DMS53 treated with DMSO at 0.1 percent for 48 hours (cell line): Measurements from ENCODE around the gene MTHFSD.
"Not testable (repeated sequence)": the region's sequence is repeated elsewhere in the genome, so short reads cannot be mapped to it uniquely, and the experiment has no call there.

ENCODE experiments used
- DNase-seq: peaks from one replicate; lab custom pipeline; 2025; ENCODE audit not compliant: unreplicated experiment; lab: John Stamatoyannopoulos, UW

The MTHFSD gene, protein sequence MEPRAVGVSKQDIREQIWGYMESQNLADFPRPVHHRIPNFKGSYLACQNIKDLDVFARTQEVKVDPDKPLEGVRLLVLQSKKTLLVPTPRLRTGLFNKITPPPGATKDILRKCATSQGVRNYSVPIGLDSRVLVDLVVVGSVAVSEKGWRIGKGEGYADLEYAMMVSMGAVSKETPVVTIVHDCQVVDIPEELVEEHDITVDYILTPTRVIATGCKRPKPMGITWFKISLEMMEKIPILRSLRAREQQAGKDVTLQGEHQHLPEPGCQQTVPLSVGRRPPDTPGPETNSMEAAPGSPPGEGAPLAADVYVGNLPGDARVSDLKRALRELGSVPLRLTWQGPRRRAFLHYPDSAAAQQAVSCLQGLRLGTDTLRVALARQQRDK

DNA sequence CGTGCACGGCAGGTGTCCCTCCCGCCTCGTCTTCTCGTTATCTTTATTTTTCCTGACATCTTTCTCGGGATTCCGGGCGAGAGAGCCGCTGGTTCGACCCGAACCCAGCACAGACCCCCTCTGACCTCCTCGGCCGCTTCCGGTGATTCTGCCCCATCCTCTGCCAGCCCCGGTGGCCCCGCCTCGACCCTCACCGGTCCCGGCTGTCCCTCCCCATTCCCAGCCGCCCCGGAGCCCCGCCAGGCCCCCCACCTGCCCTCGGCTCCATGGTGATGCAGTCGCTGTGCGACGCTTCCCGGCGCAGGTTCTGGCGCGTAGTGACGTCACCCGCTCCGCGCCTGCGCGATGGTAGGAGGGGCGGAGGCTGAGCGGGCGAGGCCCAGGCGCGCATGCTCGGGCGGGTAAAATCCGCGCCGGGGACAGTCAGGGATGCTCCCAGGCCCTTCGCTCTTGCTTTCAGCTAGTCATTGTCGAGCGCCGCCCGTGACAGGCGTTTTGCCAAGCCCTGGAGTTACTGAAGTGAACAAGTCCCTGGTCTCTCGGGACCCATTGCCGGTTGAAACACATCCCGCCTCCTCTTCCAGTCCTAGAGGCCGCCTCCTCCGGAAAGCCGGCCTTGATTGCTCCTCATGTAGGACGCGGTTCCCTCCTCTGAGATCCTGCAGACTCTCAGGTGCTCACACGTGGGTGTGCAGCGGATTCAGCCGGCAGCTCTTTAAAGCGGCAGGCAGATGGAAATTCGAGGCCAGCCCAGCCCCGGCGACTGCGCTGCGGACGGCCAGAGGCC lies at the start of gene MTHFSD:
Gene MTHFSD (minus strand): TSS at position 319 of the 787 bp plus-strand sequence. CDS start 51 bp downstream, at position 268.
- DNase-seq, result peak; percentile 67

GRCh38 chr16:86604436-86605193 lies 49.6 kb upstream of the MTHFSD start:
- no peak for DNase-seq

- no peak for DNase-seq
These were observed 47.5 kb upstream of the MTHFSD start for GRCh38 chr16:86602521-86602920.

- no peak for DNase-seq
These were observed 46.3 kb upstream of the MTHFSD start for GRCh38 chr16:86601356-86601755.

GRCh38 chr16:86598607-86599565 lies 43.9 kb upstream of the MTHFSD start:
- no peak for DNase-seq

GRCh38 chr16:86597880-86598606 lies 43.0 kb upstream of the MTHFSD start:
- DNase-seq, result no peak

DNA sequence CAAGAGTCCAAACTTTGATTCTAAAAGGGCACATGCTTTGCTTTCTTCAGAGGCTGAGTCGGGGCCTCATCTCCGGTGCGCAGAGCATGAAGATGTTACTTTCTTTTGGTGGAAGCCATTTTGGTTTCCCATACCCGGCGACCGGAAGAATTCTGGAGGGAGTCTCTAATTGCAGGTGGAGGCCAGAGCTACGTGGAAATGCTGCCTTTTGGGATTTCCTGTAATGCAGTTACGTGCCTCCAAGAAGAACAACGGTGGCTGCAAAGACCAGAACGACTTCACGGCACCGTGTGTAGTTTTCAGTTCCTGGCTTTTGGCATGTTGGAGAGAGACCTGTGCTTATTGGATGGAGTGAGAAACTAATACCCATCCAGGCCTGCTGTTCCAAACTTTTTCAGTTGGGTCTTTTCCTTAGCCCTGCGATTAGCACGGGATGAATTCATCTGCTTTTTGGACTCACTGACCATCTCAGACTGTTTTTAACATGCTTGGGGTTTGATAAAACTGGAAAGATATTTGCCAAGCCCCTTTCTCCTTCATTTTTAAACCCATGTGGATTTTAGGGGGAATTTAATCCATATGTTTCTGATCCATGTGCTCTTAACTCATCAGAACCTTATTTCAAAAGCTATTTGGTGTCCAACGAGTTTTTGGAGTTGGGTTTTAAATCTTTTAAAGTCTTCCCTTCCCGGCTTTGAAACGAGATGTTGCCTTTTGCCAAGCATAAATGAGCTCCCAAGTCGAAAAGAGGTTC lies 42.3 kb upstream of the MTHFSD start:
- DNase-seq, result no peak

- no peak for DNase-seq
These were observed 41.1 kb upstream of the MTHFSD start for GRCh38 chr16:86595983-86596605.

DNA sequence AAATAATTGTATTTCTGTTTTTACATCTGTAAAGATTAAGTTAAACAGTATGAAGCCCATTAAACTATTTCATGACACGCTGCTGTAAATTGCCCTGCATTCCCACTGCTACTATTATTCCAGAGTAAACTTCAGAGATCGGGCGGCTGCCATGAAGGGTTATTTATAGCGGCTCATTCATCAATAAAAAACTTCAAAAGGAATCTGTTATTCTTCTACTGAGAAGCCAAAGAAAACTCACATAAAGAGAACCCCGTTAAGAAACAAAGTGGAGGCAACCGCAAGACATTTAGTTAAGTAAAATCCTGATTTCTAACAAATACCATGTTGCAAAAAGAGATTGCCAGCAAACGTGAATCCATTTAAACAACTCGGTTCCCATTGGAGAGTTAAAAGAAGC lies 39.7 kb upstream of the MTHFSD start:
- DNase-seq, result no peak

DNA sequence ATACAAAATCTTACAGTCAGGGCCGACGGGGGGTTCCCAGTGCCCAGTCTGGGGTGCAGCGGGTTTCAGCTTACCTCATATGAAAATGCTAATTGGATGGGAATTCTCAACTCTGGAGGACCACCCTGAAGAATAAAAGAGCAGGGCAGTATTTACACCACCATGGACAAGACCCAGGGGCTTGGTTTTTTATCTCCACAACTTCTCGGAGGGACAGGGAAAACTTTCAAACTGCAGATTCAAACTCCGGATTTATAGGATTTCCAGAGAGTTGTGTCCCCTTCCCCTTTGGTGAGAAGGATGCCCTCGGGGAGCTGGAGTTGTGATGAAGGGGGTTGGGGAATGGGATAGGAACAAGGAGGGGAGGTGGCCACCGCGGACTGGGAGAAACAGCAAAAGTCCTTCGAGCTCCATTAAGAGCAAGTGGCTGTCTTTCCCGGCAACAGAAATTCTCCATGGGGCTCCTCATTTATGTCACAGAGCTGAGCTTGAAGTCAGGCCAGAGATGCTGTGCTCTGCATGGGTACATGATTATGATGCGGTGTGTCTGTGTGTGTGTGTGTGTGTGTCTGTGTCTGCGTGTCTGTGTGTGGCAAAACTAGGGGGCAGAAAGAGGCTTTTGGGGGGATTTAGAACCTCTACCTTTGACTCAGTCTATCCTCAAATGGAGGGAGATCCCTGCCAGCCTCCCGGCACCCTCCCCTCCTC lies 39.0 kb upstream of the MTHFSD start:
- no peak for DNase-seq

- no peak for DNase-seq
These were observed 36.2 kb upstream of the MTHFSD start for GRCh38 chr16:86591270-86591669.

- DNase-seq, result peak; percentile 2
These were observed 35.6 kb upstream of the MTHFSD start for GRCh38 chr16:86590501-86591144.

DNA sequence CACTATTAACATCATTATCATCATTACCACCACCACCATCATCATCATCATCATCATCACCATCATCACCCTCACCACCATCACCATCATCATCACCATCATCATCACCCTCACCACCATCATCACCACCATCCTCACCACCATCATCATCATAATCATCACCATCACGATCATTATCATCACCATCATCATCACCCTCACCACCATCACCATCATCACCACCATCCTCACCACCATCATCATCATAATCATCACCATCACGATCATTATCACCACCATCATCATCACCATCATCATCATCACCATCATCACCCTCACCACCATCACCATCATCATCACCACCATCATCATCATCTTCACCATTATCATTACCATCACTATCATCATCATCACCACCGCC lies 32.9 kb upstream of the MTHFSD start:
- DNase-seq, result not testable (repeated sequence)

GRCh38 chr16:86587487-86587886 lies 32.5 kb upstream of the MTHFSD start:
- no peak for DNase-seq

- DNase-seq, result no peak
These were observed 31.0 kb upstream of the MTHFSD start for GRCh38 chr16:86585821-86586611.
